NCI-H345 treated with DMSO at 0.1 percent for 48 hours (cell line): ENCODE data around the gene CHURC1.
A peak's percentile ranks its signal among the peaks of the same experiment; 100 is the strongest.
"Not testable (repeated sequence)": the region's sequence is repeated elsewhere in the genome, so short reads cannot be mapped to it uniquely, and the experiment has no call there.

Experiments used
- DNase-seq: peaks from one replicate; lab custom pipeline; 2025; ENCODE audit not compliant: unreplicated experiment; lab: John Stamatoyannopoulos, UW

Gene CHURC1

DNA sequence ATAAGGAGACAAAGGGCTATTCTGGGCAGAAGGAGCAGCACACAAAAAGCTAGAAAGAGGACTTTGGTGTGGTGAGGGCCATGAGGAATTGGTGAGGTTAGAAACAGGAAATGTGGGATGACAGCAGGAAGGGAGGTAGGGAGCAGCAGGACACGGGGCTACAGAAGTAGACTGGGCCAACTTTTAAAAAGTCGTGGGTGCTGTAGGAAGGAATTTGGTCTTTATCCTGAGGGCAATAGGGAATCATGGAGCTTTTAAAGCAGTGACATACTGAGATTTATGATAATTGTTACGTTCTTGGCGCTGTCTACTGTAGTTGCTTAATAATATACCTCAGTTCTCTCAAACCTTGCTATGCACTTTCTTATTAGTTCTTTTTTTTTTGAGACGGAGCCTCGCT, 8.2 kb upstream of the CHURC1 start:
- no peak for DNase-seq

DNA sequence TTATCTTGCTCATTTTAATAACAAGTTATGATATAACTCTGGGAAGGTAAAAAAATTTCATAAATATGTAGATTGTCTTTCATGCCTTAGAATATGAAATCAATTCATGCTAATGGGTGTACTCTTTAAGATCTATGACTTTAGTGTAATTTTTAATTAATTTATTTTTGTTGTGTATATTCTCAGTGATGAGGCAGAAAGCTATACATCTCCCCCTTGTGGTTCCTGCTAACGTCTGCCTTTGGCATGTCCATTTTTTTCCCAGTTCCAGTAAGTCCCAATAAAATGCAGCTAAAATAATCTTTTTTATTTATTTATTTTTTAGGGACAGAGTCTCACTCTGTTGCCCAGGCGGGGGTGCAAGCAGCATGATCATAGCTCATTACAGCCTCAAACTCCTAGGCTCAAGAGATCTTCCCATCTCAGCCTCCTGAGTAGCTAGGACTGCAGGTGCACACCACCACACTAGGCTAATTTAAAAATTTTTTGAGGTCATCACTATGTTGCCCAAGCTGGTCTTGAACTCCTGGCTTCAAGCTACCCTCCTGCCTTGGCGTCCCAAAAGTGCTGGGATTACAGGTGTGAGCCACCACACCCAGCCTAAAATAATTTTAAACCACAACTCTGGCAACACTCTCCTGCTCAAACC, 3.3 kb upstream of the CHURC1 start:
- DNase-seq = peak; percentile 1

DNA sequence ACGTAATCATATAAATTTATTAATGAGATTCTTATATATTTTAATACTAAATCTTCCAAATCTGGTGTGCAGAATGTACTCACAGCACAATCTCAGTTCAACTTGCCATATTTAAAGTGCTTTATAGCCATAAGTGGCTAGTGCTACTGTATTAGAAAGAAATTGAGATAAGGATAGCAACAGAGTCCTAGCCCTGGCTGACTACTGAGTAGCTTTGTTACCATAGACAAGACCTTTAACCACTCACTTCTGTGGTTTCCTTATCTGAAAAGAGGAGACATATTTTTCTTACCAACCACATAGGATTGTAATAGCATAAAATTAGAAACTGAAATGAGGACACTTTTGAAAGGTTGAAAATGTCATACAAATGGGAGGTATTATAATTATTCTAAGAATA, 2.0 kb upstream of the CHURC1 start:
- no peak for DNase-seq

DNA sequence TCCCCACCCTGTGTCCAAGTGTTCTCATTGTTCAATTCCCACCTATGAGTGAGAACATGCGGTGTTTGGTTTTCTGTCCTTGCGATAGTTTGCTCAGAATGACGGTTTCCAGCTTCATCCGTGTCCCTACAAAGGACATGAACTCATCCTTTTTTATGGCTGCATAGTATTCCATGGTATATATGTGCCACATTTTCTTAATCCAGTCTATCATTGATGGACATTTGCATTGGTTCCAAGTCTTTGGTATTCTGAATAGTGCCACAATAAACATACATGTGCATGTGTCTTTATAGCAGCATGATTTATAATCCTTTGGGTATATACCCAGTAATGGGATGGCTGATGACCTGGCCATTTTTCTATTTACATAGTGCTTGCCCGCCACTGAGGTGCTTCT, 778 bp upstream of the CHURC1 start:
- DNase-seq = not testable (repeated sequence)

DNA sequence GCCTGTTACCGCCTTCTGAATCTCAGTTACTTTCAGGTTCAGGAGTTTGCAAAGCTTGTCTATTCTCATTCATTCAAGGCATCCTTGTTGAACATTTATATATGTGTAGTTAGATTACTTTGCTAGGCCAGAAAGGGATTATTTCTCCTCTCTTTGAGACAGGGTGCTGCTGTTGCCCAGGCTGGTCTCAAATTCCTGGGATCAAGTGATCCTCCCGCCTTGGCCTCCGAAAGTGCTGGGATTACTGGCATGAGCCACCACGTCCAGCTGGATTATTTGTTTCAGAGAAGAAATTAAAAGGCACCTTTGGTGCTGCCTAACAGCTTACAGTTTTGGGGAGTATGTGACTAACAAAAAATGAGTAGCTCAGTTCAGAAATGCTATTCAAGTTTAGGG, 772 bp downstream of the CHURC1 start:
- no peak for DNase-seq

DNA sequence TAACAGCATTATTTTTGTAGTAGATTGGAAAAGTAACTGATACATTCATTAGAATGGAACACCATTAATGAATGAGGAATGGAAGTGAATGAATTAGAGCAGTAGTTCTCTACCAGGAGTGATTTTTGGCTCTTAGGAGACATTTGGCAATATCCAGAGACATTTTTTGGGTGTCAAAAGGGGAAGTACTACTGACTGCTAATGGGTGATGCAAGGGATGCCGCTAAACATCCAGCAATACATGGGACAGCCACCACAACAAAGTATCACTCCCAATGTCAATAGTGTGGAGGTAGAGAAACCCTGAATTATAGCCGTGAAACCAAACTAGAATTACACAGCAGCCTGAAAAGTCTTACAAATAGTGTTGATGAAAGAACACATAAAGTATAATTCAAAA, 1.5 kb downstream of the CHURC1 start:
- DNase-seq = no peak

DNA sequence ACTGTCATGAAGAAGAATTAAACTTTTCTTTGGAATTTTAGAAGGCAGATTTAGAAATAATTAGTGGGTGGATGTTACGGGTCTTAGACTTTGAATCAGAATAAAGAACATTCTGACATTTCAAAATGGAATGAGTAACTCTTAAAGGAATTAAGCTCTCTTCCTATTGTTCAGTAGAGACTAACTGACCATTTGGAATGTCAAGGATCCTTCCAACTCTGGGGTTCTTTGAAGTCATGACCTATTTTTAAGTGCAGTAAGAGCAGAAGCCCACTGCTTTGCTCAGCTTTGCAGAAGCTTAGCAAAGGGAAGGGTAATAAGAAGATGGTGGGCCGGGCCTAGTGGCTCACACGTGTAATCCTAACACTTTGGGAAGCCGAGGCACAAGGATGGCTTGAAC, 4.0 kb downstream of the CHURC1 start:
- DNase-seq = no peak

DNA sequence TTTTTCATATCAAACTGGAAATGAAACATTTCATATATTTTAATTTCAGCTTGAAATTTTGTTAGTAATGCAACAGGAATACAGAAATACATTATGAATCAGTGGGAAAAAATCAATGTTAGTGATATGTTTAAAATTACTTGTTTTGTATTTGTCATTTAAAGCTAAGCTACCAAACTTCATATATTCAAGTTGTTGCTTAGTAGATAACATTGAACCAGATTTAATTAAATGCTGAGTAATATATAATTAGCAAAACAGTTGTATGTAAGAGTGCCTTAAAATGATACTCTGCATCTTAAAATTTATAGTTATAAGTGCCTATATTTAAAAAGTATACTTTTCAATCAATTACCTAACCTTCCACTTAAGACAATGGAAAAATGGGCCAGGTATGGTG, 5.0 kb downstream of the CHURC1 start:
- no peak for DNase-seq

DNA sequence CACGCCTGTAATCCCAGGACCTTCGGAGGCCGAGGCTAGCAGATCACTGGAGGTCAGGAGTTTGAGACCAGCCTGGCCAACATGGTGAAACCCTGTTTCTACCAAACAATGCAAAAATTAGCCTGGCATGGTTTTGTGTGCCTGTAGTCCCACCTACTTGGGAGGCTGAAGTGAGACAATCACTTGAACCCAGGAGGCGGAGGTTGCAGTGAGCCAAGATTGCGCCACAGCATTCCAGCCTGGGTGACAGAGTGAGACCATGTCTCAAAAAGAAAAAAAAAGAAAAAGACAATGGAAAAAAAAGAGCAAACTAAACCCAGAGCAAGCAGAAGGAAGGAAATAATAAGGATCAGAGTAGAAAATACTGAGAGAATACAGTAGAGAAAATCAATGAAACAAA, 5.4 kb downstream of the CHURC1 start:
- no peak for DNase-seq

DNA sequence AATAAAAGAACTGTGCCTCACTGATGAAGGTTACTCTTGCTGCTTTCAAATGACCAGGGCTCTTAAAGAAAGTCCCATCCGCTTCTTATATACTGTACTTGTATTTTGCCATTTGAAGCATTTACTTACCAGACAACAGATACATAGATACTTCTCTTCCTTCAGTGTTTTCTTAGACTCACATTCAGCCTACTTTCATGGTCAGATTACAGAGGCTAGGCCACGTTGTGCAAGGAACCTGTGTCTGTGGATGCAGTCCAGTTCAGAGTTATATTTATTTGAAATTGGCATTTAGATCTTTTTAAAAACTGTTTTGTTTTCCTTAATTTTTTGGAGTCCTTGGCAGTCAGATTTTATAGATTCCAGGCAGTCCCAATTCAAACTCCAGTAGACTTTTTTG, 6.2 kb downstream of the CHURC1 start:
- DNase-seq = no peak

DNA sequence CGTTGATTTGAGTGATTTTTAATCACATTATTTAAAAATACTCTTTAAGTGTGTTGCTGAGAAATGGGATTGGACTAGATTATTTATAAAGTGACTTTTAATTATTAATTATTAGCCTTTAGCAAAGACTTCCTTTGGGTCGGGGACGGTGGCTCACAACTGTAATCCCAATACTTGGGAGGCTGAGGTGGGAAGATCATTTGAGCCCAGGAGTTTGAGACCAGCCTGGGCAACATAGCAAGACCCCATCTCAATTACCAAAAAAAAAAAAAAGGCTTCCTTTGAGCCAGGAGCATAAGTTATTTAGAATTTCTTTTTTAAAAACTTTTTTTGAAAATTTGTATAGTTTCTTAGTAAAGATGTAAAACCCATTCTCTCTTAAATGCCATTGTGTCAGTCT, 8.8 kb downstream of the CHURC1 start:
- no peak for DNase-seq

DNA sequence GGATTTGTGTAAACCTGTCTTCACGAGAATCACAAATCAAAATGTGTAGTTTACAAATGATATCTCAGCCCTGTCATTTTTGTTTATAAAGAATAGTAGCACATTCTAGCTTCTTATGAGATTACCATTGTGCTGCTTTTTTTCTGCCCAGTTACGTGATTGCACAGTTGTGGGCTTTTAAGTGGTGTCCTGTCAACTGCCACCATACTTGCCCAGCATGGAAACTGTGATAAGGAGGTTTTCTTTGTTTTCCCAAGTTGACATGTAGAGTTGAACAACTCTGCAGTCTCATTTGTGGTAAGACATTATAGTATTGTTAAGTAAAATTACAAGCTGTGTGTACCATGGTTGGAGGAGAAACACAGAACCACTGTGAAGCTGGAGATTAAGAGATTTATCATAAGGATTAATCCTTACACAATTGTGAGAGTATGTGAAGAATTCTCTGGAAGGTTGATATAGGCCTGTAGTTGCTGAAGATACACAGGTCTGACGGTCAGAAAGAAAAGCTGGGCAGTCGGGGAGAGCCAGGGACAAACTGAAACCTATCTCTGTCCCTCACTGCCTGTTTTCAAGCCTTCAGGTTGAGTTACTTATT, 12.2 kb downstream of the CHURC1 start:
- DNase-seq = no peak

DNA sequence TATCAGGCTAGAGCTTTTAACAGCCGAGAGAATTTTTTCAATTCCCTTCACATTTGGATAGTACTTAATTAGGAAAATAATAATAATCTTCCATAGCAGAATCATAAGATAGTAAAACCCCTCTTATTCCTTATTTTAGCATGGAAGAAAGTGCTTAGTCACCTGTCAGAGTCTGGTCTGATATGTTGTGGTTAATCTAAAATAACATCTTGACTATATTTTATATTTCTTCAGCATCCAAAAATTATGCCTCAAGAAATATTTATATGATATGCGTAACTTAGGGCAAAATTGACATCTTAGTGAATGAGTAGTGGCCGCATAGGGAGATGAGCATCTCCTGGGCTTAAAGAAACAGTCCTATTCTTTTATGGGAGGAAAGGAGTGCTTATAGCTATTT, 12.8 kb downstream of the CHURC1 start:
- DNase-seq = no peak

DNA sequence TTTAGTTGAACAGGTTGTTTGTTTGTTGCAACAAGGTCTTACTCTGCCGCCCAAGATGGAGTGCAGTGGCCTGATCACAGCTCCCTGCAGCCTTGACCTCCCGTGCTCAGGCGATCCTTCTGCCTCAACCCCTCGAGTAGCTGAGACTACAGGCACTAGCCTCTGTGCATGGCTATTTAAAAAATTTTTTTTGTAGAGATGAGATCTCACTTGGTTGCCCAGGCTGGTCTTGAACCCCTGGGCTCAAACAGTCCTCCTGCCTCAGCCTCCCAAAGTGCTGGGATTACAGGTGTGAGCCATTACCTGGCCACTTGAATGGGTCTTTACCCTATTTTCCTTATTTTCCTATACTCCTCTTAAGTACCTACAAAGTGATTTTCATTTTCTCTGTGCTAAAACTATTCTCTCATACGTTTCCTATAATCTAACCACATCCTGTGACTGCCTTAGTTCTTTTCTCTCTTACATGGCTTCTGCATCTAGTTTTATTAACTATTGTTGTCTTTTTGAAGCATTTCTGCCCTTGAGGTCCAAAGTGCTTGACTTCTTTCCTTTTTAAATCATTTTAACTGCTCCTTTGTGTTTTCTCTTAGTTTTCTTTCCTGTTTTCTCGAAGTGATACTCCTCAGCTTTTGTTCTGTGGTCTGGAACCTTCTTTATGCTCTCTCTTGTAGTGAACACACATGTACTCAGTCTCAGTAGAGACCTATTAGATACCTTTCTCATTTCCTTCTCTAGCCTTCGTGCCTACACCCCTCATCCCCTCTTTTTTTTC, 14.2 kb downstream of the CHURC1 start:
- DNase-seq = no peak

DNA sequence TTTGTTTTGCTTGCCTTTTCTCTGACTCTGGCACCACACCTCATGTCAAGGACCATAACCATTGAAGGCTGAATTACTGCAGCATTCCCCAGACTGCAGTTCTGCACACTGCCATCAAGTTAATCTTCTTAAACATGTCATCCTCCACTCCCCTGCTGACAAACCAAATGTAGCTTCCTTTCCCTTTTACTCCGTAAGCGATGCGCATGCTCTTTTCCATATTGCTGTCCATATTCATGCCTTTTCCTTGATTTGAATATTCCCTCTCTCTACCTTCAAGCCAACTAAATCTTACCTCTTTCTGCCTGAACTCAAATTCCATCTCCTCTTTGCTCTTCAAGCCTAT, 14.7 kb downstream of the CHURC1 start:
- DNase-seq = no peak

DNA sequence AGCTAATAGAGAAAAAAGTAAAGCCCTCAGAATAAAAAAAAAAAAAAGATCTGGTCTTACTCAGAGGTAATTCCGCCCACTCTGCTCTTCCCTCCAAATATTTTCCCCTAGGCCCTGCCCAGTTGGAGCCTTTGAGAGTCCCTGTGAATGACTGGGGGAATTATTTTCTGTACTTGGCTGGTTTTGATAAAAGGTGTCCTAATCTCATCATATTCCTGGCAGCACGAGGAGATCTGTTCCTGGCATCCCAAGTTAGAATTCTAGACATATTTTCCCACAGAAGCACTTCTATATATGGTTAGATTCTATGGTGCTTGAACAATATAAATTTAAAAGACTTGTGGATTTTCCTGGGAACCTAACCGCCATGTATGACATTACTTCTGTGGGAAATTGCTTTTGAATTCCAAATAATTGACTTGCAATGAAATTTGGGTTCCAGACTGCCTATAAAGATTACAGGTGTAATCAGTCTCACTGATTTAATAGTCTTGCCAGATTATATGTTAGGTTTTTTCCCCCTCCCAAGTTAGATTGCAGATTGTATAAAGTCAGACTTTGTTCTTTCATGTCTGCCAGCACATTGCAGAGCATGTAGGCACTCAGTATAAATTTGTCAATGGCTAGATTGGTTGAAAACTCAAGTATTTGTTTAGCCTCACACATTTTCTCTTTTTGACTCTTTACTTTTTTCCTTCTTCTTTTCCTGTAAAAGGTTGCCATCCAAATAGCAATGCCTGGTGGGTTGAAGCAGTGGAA, 16.0 kb downstream of the CHURC1 start:
- no peak for DNase-seq

DNA sequence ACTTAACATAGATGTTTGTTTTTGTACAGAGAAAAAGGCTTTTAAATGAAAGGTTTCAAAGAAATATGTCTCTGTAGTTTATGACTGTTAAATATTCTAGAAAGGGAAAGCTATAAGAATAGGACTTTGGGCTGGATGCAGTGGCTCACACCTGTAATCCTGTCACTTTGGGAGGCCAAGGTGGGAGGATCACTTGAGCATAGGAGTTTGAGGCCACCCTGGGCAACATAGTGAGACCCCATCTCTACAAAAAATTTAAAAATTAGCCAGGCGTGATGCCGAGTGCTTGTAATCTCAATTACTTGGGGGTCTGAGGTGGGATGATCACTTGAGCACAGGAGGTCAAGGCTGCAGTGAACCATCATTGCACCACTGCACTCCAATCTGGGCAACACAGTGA, 16.9 kb downstream of the CHURC1 start:
- DNase-seq = no peak

DNA sequence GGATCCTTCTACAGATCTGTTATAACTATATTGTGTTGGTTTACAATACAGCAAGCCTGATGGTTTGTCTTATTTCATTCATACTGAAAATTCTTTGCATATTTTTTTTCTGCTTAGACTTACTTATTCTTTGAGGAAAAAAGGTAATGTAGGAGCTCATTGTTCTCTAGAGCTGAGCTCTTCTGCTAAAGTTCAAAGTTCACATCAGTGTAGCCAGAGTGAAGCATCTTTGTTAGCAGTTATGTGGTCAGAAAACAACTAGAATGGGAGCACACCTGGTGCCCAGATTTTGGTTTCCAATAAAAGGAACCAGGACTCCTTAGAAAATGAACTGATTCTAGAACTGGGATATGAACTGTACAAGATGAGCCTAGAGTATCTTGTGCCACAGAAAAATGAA, 18.0 kb downstream of the CHURC1 start:
- no peak for DNase-seq

DNA sequence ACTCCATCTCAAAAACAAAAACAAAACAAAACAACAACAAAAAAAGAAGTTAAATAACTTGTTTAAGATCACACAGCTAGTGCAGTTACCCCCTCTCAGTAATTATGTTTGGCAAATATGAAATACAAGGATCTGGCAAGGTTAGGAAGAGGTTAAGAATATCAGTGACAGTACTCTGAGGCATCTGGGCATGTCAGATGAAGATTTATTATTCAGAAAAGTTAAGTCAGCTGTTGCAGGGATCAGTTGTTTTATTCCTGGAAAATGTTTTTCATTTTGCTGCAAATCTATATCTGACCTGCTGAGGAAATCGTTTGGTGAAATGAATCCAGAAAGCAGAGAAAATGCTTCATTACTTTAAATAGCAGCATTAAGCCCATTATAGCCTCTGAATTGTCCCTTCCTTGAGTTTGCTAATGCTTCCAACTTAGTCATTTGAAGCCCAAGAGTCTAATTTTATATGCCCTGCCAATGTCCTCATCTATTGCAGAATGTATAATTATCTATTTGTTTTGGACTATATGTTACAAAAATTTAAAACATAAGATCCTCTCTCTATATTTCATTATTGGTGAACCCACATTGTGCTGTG, 20.2 kb downstream of the CHURC1 start:
- no peak for DNase-seq

DNA sequence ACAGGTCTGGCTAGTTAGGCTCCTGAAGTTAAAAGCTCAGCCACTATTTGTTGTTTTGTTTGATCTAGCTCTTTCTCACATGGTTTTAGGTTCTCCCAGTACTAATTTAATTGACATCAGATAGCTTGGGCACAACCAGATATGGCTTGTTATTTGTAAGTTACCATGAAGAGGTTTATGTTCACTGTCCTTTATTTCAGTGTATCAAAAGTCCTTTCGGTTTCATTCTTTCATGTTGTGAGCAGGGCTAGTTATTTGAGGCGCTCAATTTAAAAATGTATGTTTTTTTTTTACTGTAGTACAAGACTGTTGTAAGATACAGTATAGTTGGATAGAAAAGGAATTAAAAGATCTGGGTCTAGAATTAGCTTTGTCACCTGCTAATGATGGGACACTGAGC, 21.3 kb downstream of the CHURC1 start:
- no peak for DNase-seq

DNA sequence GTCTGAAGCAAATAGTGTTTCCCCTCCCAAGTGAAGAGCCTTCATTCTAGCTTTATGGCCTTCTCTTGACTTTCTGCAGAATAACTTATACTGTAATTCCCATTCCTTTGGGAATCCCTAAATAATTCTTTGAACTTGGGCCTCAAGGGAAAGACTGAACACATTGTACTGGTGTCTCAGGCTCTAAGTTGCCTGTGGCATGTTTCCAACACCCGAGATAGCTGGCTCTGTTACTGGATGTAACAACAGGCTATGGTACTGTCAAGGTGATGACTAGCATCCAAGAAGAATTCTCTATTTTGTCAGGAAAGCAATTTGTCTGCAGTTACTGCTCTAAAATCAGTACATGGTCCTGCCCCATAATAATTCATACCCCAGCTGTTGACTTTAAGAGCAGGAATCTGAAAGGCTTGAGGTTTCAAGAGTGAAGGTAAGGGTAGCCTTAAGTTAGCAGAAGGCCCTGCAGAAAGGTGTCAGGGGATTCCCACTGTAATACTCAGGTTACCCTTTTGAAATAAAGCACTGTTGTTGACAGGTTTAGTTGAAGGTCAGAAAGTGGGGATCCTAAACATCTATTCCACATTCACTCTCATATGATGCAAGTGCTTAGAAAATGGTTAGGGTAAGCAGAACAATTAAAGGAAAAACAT, 23.0 kb downstream of the CHURC1 start:
- no peak for DNase-seq
